ENCODE results near the gene TNFSF4. TPM values are rescaled to one million over a fixed set of nuclear protein-coding genes. Genes with fewer than 3 reads are reported as not detected.

Gene TNFSF4
- total and polyA plus RNA-seq, 2 of the 4 experiments (the other 2 are of a cell fraction), result 13.4 to 19.7 TPM

- in situ Hi-C loops (cut with MboI; ENCODE audit: low sequenced_read_pairs), result no loop called here
- DNase-seq, result peak; percentile 83
- TF ChIP-seq BHLHE40 (IDR thresholded peaks at IDR 0.05; ENCODE audit: low read depth, low read length), result no peak
- peak; percentile 96 for TF ChIP-seq CEBPB (IDR thresholded peaks at IDR 0.05; ENCODE audit: low read depth, low read length)
- TF ChIP-seq MAZ (IDR thresholded peaks at IDR 0.05; ENCODE audit: borderline replicate concordance, low read depth, low read length), result no peak
- Histone ChIP-seq H4K20me1 (ENCODE audit: insufficient read depth, low read length) (no peaks in the 10 kb centered on the region), H3K9me1 (ENCODE audit: insufficient read depth, low read length) (no peaks in the 10 kb centered on the region), H2AFZ (replicated peaks; ENCODE audit: low read length, poor library complexity) (no peak overlapping the region), H2AK5ac (ENCODE audit: low read depth, low read length) (no peak overlapping the region), H3K18ac (ENCODE audit: low read depth, low read length) (no peak overlapping the region), H3K36me3 (ENCODE audit: control insufficient read depth, insufficient read depth, low read length) (no peaks in the 10 kb centered on the region), H2BK20ac (ENCODE audit: low read depth, low read length) (no peak overlapping the region), H3K27ac (ENCODE audit: insufficient read depth, low read length) (no peak overlapping the region), H3K9me3 (ENCODE audit: control insufficient read depth, insufficient read depth, low read length) (no peaks in the 10 kb centered on the region; the same call in 1 of the 2 replicates), H3K23ac (ENCODE audit: low read depth, low read length) (no peak overlapping the region), H2BK5ac (ENCODE audit: low read depth, low read length, poor library complexity, severe bottlenecking) (no peak overlapping the region), H4K91ac (ENCODE audit: insufficient read depth, low read depth, low read length) (no peak overlapping the region), H3K4me2 (ENCODE audit: low read depth, low read length) (no peak overlapping the region), H3K27me3 (ENCODE audit: control insufficient read depth, insufficient read depth, low read length) (no peaks in the 10 kb centered on the region), H2BK15ac (ENCODE audit: low read depth, low read length) (no peak overlapping the region), H3K9ac (ENCODE audit: low read depth, low read length) (no peak overlapping the region), H3K4ac (ENCODE audit: low read depth, low read length) (no peak overlapping the region), H3K79me1 (ENCODE audit: low read depth in 1 of 2, low read length in 2 of 2) (no peaks in the 10 kb centered on the region), H3K56ac (ENCODE audit: extremely low read depth, insufficient read depth, low read length) (no peak overlapping the region), H3K14ac (replicated peaks; ENCODE audit: low read depth, low read length) (no peak overlapping the region), H2BK120ac (ENCODE audit: low read depth, low read length) (no peak overlapping the region), H4K8ac (ENCODE audit: low read depth in 2 of 2, low read length in 2 of 2) (no peak overlapping the region), H3K4me3 (ENCODE audit: insufficient read depth, low read depth, low read length) (no peak overlapping the region), H4K5ac (ENCODE audit: low read depth, low read length) (no peak overlapping the region), H2AK9ac (replicated peaks; ENCODE audit: low read depth, low read length, poor library complexity) (no peak overlapping the region), H3K4me1 (ENCODE audit: control insufficient read depth, insufficient read depth, low read length) (no peaks in the 10 kb centered on the region)
- POLR2A ChIA-PET (ENCODE audit: unreplicated experiment), result no interaction called here
- WGBS, 2 experiments (ENCODE audit: extremely low coverage in 2 of 2, insufficient read length in 1 of 2), result no CpG with 5 or more reads among the region's 2 CpGs
- BruUV-seq (replicated peaks), result no TSS peak
- CTCF ChIA-PET, result interaction anchor here (0.7 kb wide), 1 partner anchor 74 kb away, joined by 3 read pairs; no protein-coding TSS in a partner anchor
- intact Hi-C loops (cut with micrococcal nuclease), result no loop called here
- dilution Hi-C loops (cut with HindIII; ENCODE audit: low sequenced_read_pairs, unreplicated experiment), result no loop called here
- ATAC-seq (ENCODE audit: low read depth), result peak; percentile 21; the same call in 1 of the 2 replicates
Observed at GRCh38 chr1:173149887-173150286, 57.2 kb downstream of the TNFSF4 start.
